Measurements from ENCODE around the gene NSUN5.

DNA sequence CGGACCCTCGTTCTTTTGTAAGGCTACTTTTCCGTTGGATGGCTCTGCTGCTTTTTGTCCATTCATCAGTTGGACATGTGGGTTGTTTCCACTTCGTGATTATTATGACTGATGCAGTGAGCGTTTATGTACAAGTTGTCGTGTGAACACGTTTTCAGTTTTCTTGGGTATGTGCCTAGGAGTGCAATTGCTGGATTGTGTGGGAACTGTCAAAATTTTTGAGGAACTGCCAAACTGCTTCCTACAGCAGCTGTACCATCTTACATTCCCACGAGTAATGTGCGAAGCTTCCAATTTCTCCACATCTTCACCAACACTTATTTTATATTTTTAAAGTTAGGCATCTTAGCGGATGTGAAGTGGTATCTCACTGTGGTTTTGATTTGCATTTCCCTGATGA lies 29.7 kb upstream of the NSUN5 start:
- TF ChIP-seq POLR2A (IDR thresholded peaks at IDR 0.05) (no peak), POLR2AphosphoS5 (IDR thresholded peaks at IDR 0.05) (no peak)
- TF ChIP-seq, protein P1, sequence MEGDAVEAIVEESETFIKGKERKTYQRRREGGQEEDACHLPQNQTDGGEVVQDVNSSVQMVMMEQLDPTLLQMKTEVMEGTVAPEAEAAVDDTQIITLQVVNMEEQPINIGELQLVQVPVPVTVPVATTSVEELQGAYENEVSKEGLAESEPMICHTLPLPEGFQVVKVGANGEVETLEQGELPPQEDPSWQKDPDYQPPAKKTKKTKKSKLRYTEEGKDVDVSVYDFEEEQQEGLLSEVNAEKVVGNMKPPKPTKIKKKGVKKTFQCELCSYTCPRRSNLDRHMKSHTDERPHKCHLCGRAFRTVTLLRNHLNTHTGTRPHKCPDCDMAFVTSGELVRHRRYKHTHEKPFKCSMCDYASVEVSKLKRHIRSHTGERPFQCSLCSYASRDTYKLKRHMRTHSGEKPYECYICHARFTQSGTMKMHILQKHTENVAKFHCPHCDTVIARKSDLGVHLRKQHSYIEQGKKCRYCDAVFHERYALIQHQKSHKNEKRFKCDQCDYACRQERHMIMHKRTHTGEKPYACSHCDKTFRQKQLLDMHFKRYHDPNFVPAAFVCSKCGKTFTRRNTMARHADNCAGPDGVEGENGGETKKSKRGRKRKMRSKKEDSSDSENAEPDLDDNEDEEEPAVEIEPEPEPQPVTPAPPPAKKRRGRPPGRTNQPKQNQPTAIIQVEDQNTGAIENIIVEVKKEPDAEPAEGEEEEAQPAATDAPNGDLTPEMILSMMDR (IDR thresholded peaks at IDR 0.05): no peak
